Stomach smooth muscle (tissue), 2 donors: ENCODE measurements around the gene PANK4.

Source experiments
- H3K27ac ChIP-seq: one replicate; pipeline ENCODE4 v1.7.0; 2013; ENCODE audit warnings: mild to moderate bottlenecking, low read length, inconsistent platforms
- H3K27me3 ChIP-seq, 2 donors: one replicate each; pipeline ENCODE4 v1.7.0; 2013; ENCODE audit warnings: low read length in 2 of 2; ENCODE audit not compliant: insufficient read depth in 2 of 2, control insufficient read depth in 1 of 2
- H3K36me3 ChIP-seq, 2 donors: one replicate each; pipeline ENCODE4 v1.7.0; 2013; ENCODE audit warnings: low read length in 2 of 2; ENCODE audit not compliant: control insufficient read depth in 2 of 2, insufficient read depth in 2 of 2
- H3K4me1 ChIP-seq: one replicate; pipeline ENCODE4 v1.7.0; 2013; ENCODE audit warnings: low read length; ENCODE audit not compliant: control insufficient read depth, insufficient read depth
- H3K4me3 ChIP-seq, 2 donors: one replicate each; pipeline ENCODE4 v1.7.0; 2013; ENCODE audit warnings: low read length in 2 of 2
- H3K9ac ChIP-seq, 2 donors: one replicate each; pipeline ENCODE4 v1.7.0; 2013; ENCODE audit warnings: low read length in 2 of 2, mild to moderate bottlenecking in 1 of 2
- H3K9me3 ChIP-seq, 2 donors: one replicate each; pipeline ENCODE4 v1.7.0; 2013; ENCODE audit warnings: low read length in 2 of 2; ENCODE audit not compliant: control insufficient read depth in 2 of 2
- donor health status: healthy.
- donor health status: Pancreatic carcinoma.

Gene PANK4

GRCh38 chr1:2468540-2468939, 57.9 kb downstream of the PANK4 start:
- no peaks in the 10 kb centered on the region for H3K36me3 ChIP-seq
- no peak overlapping the region for H3K9ac ChIP-seq
- no peaks in the 10 kb centered on the region for H3K9me3 ChIP-seq
- no peak overlapping the region for H3K4me3 ChIP-seq
- peaks cover 37 to 44% of the 10 kb centered on the region in 2 donors for H3K27me3 ChIP-seq
- no peaks in the 10 kb centered on the region for H3K4me1 ChIP-seq
- no peak overlapping the region for H3K27ac ChIP-seq

- no peak overlapping the region for H3K27ac ChIP-seq
- H3K36me3 ChIP-seq = no peaks in the 10 kb centered on the region
- peaks cover 38 to 49% of the 10 kb centered on the region in 2 donors for H3K27me3 ChIP-seq
- no peak overlapping the region for H3K4me3 ChIP-seq
- no peaks in the 10 kb centered on the region for H3K9me3 ChIP-seq
- no peaks in the 10 kb centered on the region for H3K4me1 ChIP-seq
- H3K9ac ChIP-seq = no peak overlapping the region
Observed at GRCh38 chr1:2468041-2468472, 58.3 kb downstream of the PANK4 start.

- Histone ChIP-seq H3K36me3 (no peaks in the 10 kb centered on the region), H3K4me3 (no peak overlapping the region), H3K9ac (no peak overlapping the region), H3K4me1 (no peaks in the 10 kb centered on the region), H3K27me3 (peaks cover 46 to 54% of the 10 kb centered on the region in 2 donors), H3K27ac (no peak overlapping the region), H3K9me3 (no peaks in the 10 kb centered on the region)
Observed at GRCh38 chr1:2466958-2467554, 59.3 kb downstream of the PANK4 start.

DNA sequence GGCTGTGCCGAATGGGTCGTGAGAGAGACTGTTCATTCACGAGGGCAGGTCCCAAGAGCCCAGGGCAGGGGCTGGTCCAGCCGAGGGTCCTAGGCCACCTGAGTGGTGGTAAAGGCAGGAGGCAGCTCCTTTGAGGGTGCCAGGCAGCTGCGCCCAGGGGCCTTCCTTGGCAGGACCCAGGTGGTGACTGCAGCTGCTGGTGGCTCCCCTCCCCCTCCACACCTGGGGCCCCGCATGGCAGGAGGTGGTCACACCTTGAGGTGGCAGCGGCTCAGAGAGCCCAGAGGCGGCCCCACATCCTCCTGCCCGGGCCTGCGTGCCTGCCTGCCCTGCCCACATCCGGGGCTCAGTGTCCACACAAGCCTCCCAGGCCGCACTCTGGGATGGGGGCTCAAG, 60.1 kb downstream of the PANK4 start:
- no peak overlapping the region for H3K27ac ChIP-seq
- H3K9ac ChIP-seq = no peak overlapping the region
- no peaks in the 10 kb centered on the region for H3K9me3 ChIP-seq
- H3K36me3 ChIP-seq = no peaks in the 10 kb centered on the region
- no peaks in the 10 kb centered on the region for H3K4me1 ChIP-seq
- H3K27me3 ChIP-seq = peaks cover 46 to 54% of the 10 kb centered on the region in 2 donors
- H3K4me3 ChIP-seq = no peak overlapping the region

- Histone ChIP-seq H3K9ac (no peak overlapping the region), H3K4me3 (no peak overlapping the region), H3K27me3 (peaks cover 48 to 54% of the 10 kb centered on the region in 2 donors), H3K9me3 (no peaks in the 10 kb centered on the region), H3K36me3 (no peaks in the 10 kb centered on the region), H3K27ac (no peak overlapping the region), H3K4me1 (no peaks in the 10 kb centered on the region)
Observed at GRCh38 chr1:2465371-2466269, 60.8 kb downstream of the PANK4 start.

DNA sequence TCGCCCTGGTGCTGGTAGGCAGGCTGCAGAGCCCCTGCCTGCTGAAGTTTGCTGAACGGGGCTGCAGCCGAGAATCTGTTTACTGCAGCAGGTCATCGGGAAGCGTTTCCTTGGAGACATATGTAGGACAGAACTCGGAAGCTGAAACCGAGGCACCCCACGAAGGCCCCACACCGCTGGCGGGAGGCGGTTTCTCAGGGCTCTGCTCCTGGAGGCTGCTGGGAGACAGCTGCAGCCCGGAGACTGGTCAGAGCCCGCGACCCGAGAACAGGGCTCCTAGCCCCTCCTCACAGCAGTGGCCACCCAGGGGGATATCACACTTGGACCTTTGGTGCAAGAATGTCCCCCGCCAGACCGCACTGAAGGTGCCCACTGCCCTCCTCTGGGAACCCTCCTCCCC, 63.0 kb downstream of the PANK4 start:
- Histone ChIP-seq H3K36me3 (no peaks in the 10 kb centered on the region), H3K9ac (no peak overlapping the region), H3K4me3 (no peak overlapping the region), H3K27me3 (peaks cover 41 to 50% of the 10 kb centered on the region in 2 donors), H3K27ac (no peak overlapping the region), H3K4me1 (no peaks in the 10 kb centered on the region), H3K9me3 (no peaks in the 10 kb centered on the region)

DNA sequence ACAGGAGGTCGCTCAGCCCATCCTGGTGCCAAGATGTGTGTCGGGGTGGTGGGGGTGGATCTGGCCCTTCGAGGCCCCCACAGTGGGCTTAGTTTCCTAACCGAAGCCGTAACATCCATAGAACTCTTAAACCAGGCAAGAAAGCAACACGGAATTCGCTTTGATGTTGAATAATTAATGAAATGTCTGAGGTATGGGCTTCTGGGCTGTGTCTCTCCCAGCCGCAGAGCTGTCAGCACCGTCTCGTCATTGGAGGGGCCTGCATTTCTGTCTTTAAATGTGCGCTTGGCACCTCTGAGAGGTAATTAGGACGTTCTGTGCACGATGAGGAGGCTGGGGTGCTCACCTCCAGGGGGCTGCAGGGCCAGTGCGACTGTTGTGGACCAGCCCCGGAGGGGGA, 63.6 kb downstream of the PANK4 start:
- H3K4me1 ChIP-seq = no peaks in the 10 kb centered on the region
- no peaks in the 10 kb centered on the region for H3K9me3 ChIP-seq
- no peak overlapping the region for H3K27ac ChIP-seq
- H3K9ac ChIP-seq = no peak overlapping the region
- peaks cover 38 to 45% of the 10 kb centered on the region in 2 donors for H3K27me3 ChIP-seq
- no peak overlapping the region for H3K4me3 ChIP-seq
- no peaks in the 10 kb centered on the region for H3K36me3 ChIP-seq

GRCh38 chr1:2460996-2461751, 65.2 kb downstream of the PANK4 start:
- Histone ChIP-seq H3K9ac (no peak overlapping the region), H3K9me3 (no peaks in the 10 kb centered on the region), H3K4me3 (no peak overlapping the region), H3K4me1 (no peaks in the 10 kb centered on the region), H3K27me3 (peaks cover 31% of the 10 kb centered on the region in 2 donors), H3K27ac (no peak overlapping the region), H3K36me3 (no peaks in the 10 kb centered on the region)

DNA sequence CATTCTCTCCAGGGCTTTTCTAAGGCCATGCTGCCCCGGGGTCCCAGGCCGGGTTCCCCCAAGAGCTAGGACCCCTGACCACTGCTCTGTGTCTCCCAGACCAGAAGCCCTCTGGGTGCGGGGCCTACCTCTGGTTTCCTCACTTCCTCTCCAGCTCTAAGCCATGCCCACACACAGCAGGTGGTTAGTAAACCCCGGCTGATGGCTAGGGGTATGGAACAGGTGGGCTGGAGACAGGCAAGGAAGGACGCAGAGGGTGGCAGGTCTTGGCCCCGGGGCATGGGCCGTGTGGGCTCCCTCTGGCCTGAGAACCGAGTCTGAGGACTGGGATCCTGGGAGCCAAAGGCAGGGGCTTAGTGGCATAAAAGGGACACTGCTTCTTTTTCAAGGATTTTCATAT, 66.2 kb downstream of the PANK4 start:
- peaks cover 26 to 30% of the 10 kb centered on the region in 2 donors for H3K27me3 ChIP-seq
- no peaks in the 10 kb centered on the region for H3K36me3 ChIP-seq
- H3K4me3 ChIP-seq = no peak overlapping the region
- H3K4me1 ChIP-seq = no peaks in the 10 kb centered on the region
- no peak overlapping the region for H3K9ac ChIP-seq
- H3K9me3 ChIP-seq = no peaks in the 10 kb centered on the region
- no peak overlapping the region for H3K27ac ChIP-seq

- H3K4me1 ChIP-seq = no peaks in the 10 kb centered on the region
- no peaks in the 10 kb centered on the region for H3K36me3 ChIP-seq
- H3K27ac ChIP-seq = no peak overlapping the region
- peaks cover 22 to 32% of the 10 kb centered on the region in 2 donors for H3K27me3 ChIP-seq
- no peak overlapping the region for H3K9ac ChIP-seq
- H3K9me3 ChIP-seq = no peaks in the 10 kb centered on the region
- H3K4me3 ChIP-seq = no peak overlapping the region
Observed at GRCh38 chr1:2459757-2460156, 66.6 kb downstream of the PANK4 start.
